SU-DHL-6 (cell line): ENCODE results near the gene HMSD.

Source experiments
- EZH2phosphoT487 ChIP-seq: fragments of 200-600 bp; sonication (generic), shearing (Covaris generic); conservative IDR thresholded peaks from 2 replicates; pipeline ENCODE4 v1.6.1; 2018; ENCODE audit warnings: mild to moderate bottlenecking, antibody characterized with exemption, low read length, moderate library complexity, mixed read lengths
- TF ChIP-seq, protein P1 (sequence below): fragments of 200-600 bp; sonication (generic); IDR thresholded peaks from one replicate; pipeline ENCODE4 v1.5.1; 2017; ENCODE audit warnings: antibody characterized with exemption, mild to moderate bottlenecking, low read length, moderate library complexity; ENCODE audit not compliant: insufficient read depth, poor library complexity, severe bottlenecking

DNA sequence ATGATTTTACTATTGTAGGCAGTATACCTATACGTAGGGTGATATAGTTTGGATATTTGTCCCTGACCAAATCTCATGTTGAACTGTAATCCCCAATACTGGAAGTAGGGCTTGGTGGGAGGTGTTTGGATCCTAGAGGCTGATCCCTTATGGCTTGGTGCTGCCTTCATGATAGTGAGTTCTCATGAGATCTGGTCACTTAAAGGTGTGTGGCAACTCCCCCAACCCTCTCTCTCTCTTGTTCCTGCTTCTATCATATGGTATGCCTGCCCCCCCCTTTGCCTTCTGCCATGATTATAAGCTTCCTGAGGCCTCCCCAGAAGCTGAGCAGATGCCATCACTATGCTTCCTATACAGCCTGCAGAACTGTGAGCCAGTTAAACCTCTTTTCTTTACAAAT lies 43.0 kb upstream of the HMSD start:
- TF ChIP-seq EZH2phosphoT487 = no peak
- TF ChIP-seq, protein P1, sequence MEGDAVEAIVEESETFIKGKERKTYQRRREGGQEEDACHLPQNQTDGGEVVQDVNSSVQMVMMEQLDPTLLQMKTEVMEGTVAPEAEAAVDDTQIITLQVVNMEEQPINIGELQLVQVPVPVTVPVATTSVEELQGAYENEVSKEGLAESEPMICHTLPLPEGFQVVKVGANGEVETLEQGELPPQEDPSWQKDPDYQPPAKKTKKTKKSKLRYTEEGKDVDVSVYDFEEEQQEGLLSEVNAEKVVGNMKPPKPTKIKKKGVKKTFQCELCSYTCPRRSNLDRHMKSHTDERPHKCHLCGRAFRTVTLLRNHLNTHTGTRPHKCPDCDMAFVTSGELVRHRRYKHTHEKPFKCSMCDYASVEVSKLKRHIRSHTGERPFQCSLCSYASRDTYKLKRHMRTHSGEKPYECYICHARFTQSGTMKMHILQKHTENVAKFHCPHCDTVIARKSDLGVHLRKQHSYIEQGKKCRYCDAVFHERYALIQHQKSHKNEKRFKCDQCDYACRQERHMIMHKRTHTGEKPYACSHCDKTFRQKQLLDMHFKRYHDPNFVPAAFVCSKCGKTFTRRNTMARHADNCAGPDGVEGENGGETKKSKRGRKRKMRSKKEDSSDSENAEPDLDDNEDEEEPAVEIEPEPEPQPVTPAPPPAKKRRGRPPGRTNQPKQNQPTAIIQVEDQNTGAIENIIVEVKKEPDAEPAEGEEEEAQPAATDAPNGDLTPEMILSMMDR = no peak
